Ishikawa (cell line): ENCODE measurements around the gene UTS2B.

Experiments used
- CEBPB ChIP-seq: IDR thresholded peaks from 2 replicates; pipeline ENCODE4 v1.6.1; 2012
- CREB1 ChIP-seq: IDR thresholded peaks from 2 replicates; pipeline ENCODE4 v1.6.1; 2012; ENCODE audit warnings: low read depth
- EGR1 ChIP-seq: IDR thresholded peaks from 2 replicates; pipeline ENCODE4 v1.6.1; 2012
- EP300 ChIP-seq: IDR thresholded peaks from 2 replicates; pipeline ENCODE4 v1.6.1; 2012; ENCODE audit warnings: borderline replicate concordance
- FOXM1 ChIP-seq: IDR thresholded peaks from 2 replicates; pipeline ENCODE4 v1.6.1; 2012; ENCODE audit warnings: low read depth, borderline replicate concordance
- MAX ChIP-seq: IDR thresholded peaks from 2 replicates; pipeline ENCODE4 v1.6.1; 2012
- NFIC ChIP-seq: IDR thresholded peaks from 2 replicates; pipeline ENCODE4 v1.6.1; 2012
- RAD21 ChIP-seq: IDR thresholded peaks from 2 replicates; pipeline ENCODE4 v1.6.1; 2012; ENCODE audit warnings: low read depth
- REST ChIP-seq: IDR thresholded peaks from 2 replicates; pipeline ENCODE4 v1.6.1; 2012; ENCODE audit warnings: low read depth, mild to moderate bottlenecking
- TAF1 ChIP-seq: IDR thresholded peaks from 2 replicates; pipeline ENCODE4 v1.6.1; 2012; ENCODE audit warnings: low read depth, mild to moderate bottlenecking
- TCF12 ChIP-seq: IDR thresholded peaks from 2 replicates; pipeline ENCODE4 v1.6.1; 2012; ENCODE audit warnings: low read depth
- TEAD4 ChIP-seq: IDR thresholded peaks from 2 replicates; pipeline ENCODE4 v1.6.1; 2012
- USF1 ChIP-seq: IDR thresholded peaks from 2 replicates; pipeline ENCODE4 v1.6.1; 2012
- YY1 ChIP-seq: IDR thresholded peaks from 2 replicates; pipeline ENCODE4 v1.6.1; 2012; ENCODE audit warnings: low read depth
- ZBTB7A ChIP-seq: IDR thresholded peaks from 2 replicates; pipeline ENCODE4 v1.6.1; 2012; ENCODE audit warnings: low read depth

The UTS2B gene

GRCh38 chr3:191350396-191351090 is 20.2 kb upstream of the UTS2B start:
- TF ChIP-seq USF1 (no peak), TAF1 (no peak), EGR1 (no peak), CEBPB (no peak), TCF12 (no peak), CREB1 (no peak), FOXM1 (no peak), YY1 (no peak), MAX (no peak), RAD21 (no peak), ZBTB7A (no peak), EP300 (no peak), REST (no peak), NFIC (no peak), TEAD4 (no peak)

- no peak for TF ChIP-seq CREB1
- no peak for TF ChIP-seq FOXM1
- TF ChIP-seq EGR1 = no peak
- no peak for TF ChIP-seq TAF1
- no peak for TF ChIP-seq TEAD4
- TF ChIP-seq RAD21 = no peak
- TF ChIP-seq ZBTB7A = no peak
- TF ChIP-seq EP300 = no peak
- TF ChIP-seq CEBPB = no peak
- TF ChIP-seq YY1 = no peak
- no peak for TF ChIP-seq NFIC
- TF ChIP-seq USF1 = no peak
- TF ChIP-seq REST = no peak
- TF ChIP-seq MAX = no peak
- TF ChIP-seq TCF12 = no peak
Measured at GRCh38 chr3:191348098-191348497, 17.8 kb upstream of the UTS2B start.

GRCh38 chr3:191347228-191347627 is 16.9 kb upstream of the UTS2B start:
- TF ChIP-seq REST (no peak), YY1 (no peak), MAX (no peak), TCF12 (no peak), EGR1 (no peak), CREB1 (no peak), TAF1 (no peak), RAD21 (no peak), ZBTB7A (no peak), EP300 (no peak), FOXM1 (no peak), NFIC (no peak)

GRCh38 chr3:191345334-191345733 is 15.0 kb upstream of the UTS2B start:
- TF ChIP-seq MAX (no peak), YY1 (no peak), EP300 (no peak), EGR1 (no peak), REST (no peak), TCF12 (no peak), TAF1 (no peak), TEAD4 (no peak), RAD21 (no peak), CEBPB (no peak), NFIC (no peak), ZBTB7A (no peak), FOXM1 (no peak), CREB1 (no peak), USF1 (no peak)
